Kidney epithelial cell (primary cell): ENCODE data around the gene PAGE4. TPM values are rescaled to one million over a fixed set of nuclear protein-coding genes. Genes with fewer than 3 reads are reported as not detected.

Experiments used
- DNase-seq: peaks from one replicate; pipeline ENCODE4 v3.0.0-alpha.2; 2010; ENCODE audit warnings: low read depth
- H3K27me3 ChIP-seq: 2 replicates; pipeline ENCODE4 v1.6.0; 2011; ENCODE audit warnings: low read length; ENCODE audit not compliant: control insufficient read depth, insufficient read depth
- H3K36me3 ChIP-seq: 2 replicates; pipeline ENCODE4 v1.5.1; 2011; ENCODE audit warnings: low read length; ENCODE audit not compliant: control insufficient read depth, insufficient read depth
- H3K4me3 ChIP-seq: 2 replicates; pipeline ENCODE4 v1.5.1; 2011; ENCODE audit warnings: low read depth, mild to moderate bottlenecking, control low read depth, low read length
- CTCF ChIP-seq: IDR thresholded peaks from 2 replicates; pipeline ENCODE4 v1.5.1; 2011; ENCODE audit warnings: mild to moderate bottlenecking, moderate library complexity, low read length, control low read depth, inconsistent platforms; ENCODE audit not compliant: insufficient read depth, poor library complexity, severe bottlenecking
- total RNA-seq: library from RNA; depleted of rRNA; stranded (reverse); fragments of >200 nt; gene quantifications from 2 replicates; pipeline ENCODE4 v1.2.3, GENCODE V29; 2015

Gene PAGE4
- total RNA-seq, 1 donor from 2014 or later = not detected

GRCh38 chrX:49809891-49810632 is 19.0 kb upstream of the PAGE4 start:
- H3K27me3 ChIP-seq = no peaks in the 10 kb centered on the region
- no peaks in the 10 kb centered on the region for H3K36me3 ChIP-seq
- no peak overlapping the region for H3K4me3 ChIP-seq
- no peak for DNase-seq
- no peak for TF ChIP-seq CTCF

- Histone ChIP-seq H3K4me3 (no peak overlapping the region), H3K36me3 (no peaks in the 10 kb centered on the region), H3K27me3 (no peaks in the 10 kb centered on the region)
- TF ChIP-seq CTCF = no peak
- DNase-seq = no peak
Observed at GRCh38 chrX:49812177-49812576, 16.9 kb upstream of the PAGE4 start.

GRCh38 chrX:49816435-49816834 is 12.7 kb upstream of the PAGE4 start:
- no peaks in the 10 kb centered on the region for H3K27me3 ChIP-seq
- no peak for TF ChIP-seq CTCF
- H3K36me3 ChIP-seq = no peaks in the 10 kb centered on the region

GRCh38 chrX:49838374-49838773 is 9.3 kb downstream of the PAGE4 start:
- peak; percentile 63 for TF ChIP-seq CTCF
- no peaks in the 10 kb centered on the region for H3K36me3 ChIP-seq
- no peak for DNase-seq
- no peaks in the 10 kb centered on the region for H3K27me3 ChIP-seq
- H3K4me3 ChIP-seq = no peak overlapping the region

More at GRCh38 chrX:49816435-49816834, 12.7 kb upstream of the PAGE4 start:
- H3K4me3 ChIP-seq = no peak overlapping the region
- no peak for DNase-seq

GRCh38 chrX:49840679-49841078 is 11.6 kb downstream of the PAGE4 start:
- no peaks in the 10 kb centered on the region for H3K27me3 ChIP-seq
- DNase-seq = peak; percentile 42
- H3K36me3 ChIP-seq = no peaks in the 10 kb centered on the region
- H3K4me3 ChIP-seq = no peak overlapping the region
- peak; percentile 66 for TF ChIP-seq CTCF

- H3K36me3 ChIP-seq = no peaks in the 10 kb centered on the region
- no peak for DNase-seq
- TF ChIP-seq CTCF = no peak
- no peak overlapping the region for H3K4me3 ChIP-seq
- no peaks in the 10 kb centered on the region for H3K27me3 ChIP-seq
Observed at GRCh38 chrX:49842621-49843020, 13.5 kb downstream of the PAGE4 start.
